ENCODE data around the gene ASB1. TPM values are rescaled to one million over a fixed set of nuclear protein-coding genes. Genes with fewer than 3 reads are reported as not detected.
A peak's percentile ranks its signal among the peaks of the same experiment; 100 is the strongest.

The ASB1 gene
- total RNA-seq, 1 experiment from 2014 or later, result 46.0 TPM

GRCh38 chr2:238381341-238382115 lies 45.2 kb upstream of the ASB1 start:
- H3K18ac ChIP-seq (ENCODE audit: insufficient read length, low read depth, low read length), result peak overlapping the region; percentile 1
- Mint-ChIP-seq H3K4me3 (no peak overlapping the region), H3K27ac (peak overlapping the region in 1 of 3 experiments; percentile 59; a peak in 3 of 7 replicates), H3K36me3 (ENCODE audit: insufficient read depth in 1 of 3, low read depth in 3 of 3) (peaks cover 15 to 25% (median 24%) of the 10 kb centered on the region in 3 experiments; a peak in 6 of 7 replicates), H3K9me3 (peaks cover 2 to 7% of the 10 kb centered on the region in 2 experiments; a peak in 2 of 5 replicates), H3K27me3 (ENCODE audit: low read depth) (no peaks in the 10 kb centered on the region; the same call in 1 of the 2 replicates), H3K4me1 (peaks cover 12 to 27% of the 10 kb centered on the region in 2 experiments)
- H3K23ac ChIP-seq (ENCODE audit: insufficient read length, low read depth, low read length), result no peak overlapping the region
- no peak for DNase-seq
- H3K23me2 ChIP-seq (ENCODE audit: insufficient read length, low read depth, low read length, poor library complexity, severe bottlenecking), result peaks cover 4% of the 10 kb centered on the region
- no peak overlapping the region for H3K9ac ChIP-seq (ENCODE audit: extremely low read depth, insufficient read length, low read length)
- H3K79me1 ChIP-seq (ENCODE audit: insufficient read depth, low read depth, low read length, poor library complexity, severe bottlenecking), result no peaks in the 10 kb centered on the region
- H3K14ac ChIP-seq (ENCODE audit: insufficient read depth, low read length), result no peak overlapping the region
- no peak overlapping the region for H2AFZ ChIP-seq (ENCODE audit: low read length)
- no peak overlapping the region for H2BK15ac ChIP-seq (ENCODE audit: low read depth, low read length)
- H4K20me1 ChIP-seq (ENCODE audit: control insufficient read depth, insufficient read depth, insufficient read length), result no peaks in the 10 kb centered on the region
- no peak overlapping the region for H4K8ac ChIP-seq (replicated peaks; ENCODE audit: insufficient read length, low read depth, low read length)
- no peaks in the 10 kb centered on the region for H3K27me3 ChIP-seq (ENCODE audit: insufficient read depth, low read length)
- no peak for TF ChIP-seq CTCF (conservative IDR thresholded peaks at IDR 0.05)
- H4K91ac ChIP-seq (ENCODE audit: insufficient read length, low read depth, low read length), result no peak overlapping the region
- no peaks in the 10 kb centered on the region for H3K9me3 ChIP-seq (ENCODE audit: control insufficient read depth, low read depth, low read length)
- no peak overlapping the region for H2BK5ac ChIP-seq (ENCODE audit: insufficient read length, low read length)
- H3K56ac ChIP-seq (ENCODE audit: insufficient read length, low read depth, low read length), result no peak overlapping the region
- WGBS (ENCODE audit: extremely low coverage, insufficient read length, low lambda C conversion rate), result no CpG with 5 or more reads among the region's 16 CpGs
- no peak overlapping the region for H4K5ac ChIP-seq (ENCODE audit: insufficient read length, low read depth, low read length)
- no peak overlapping the region for H2BK120ac ChIP-seq (ENCODE audit: low read depth, low read length, poor library complexity, severe bottlenecking)
- H3K4me1 ChIP-seq (ENCODE audit: insufficient read depth, low read length), result peaks cover 8% of the 10 kb centered on the region; the same call in 1 of the 2 replicates
- no peak overlapping the region for H3K4me2 ChIP-seq (ENCODE audit: insufficient read depth, insufficient read length, low read length)
- no peak overlapping the region for H2BK12ac ChIP-seq (ENCODE audit: insufficient read length, low read depth, low read length)
- H3T11ph ChIP-seq (ENCODE audit: low read length), result no peak overlapping the region
- H3K4ac ChIP-seq (ENCODE audit: low read depth, low read length), result no peak overlapping the region
- H3K27ac ChIP-seq (ENCODE audit: insufficient read length, low read depth, low read length), result no peak overlapping the region
- no peak overlapping the region for H2AK5ac ChIP-seq (ENCODE audit: insufficient read length, low read length)
- H3K79me2 ChIP-seq (ENCODE audit: insufficient read depth, low read length), result no peaks in the 10 kb centered on the region
- no peak overlapping the region for H2BK20ac ChIP-seq (ENCODE audit: low read depth, low read length, poor library complexity, severe bottlenecking)
